NCI-H345 treated with DMSO at 0.1 percent for 48 hours (cell line): ENCODE data around the gene SLC34A3.
A peak's percentile ranks its signal among the peaks of the same experiment; 100 is the strongest.
"Not testable (repeated sequence)": the region's sequence is repeated elsewhere in the genome, so short reads cannot be mapped to it uniquely, and the experiment has no call there.

Source experiments
- DNase-seq: peaks from one replicate; lab custom pipeline; 2025; ENCODE audit not compliant: unreplicated experiment; lab: John Stamatoyannopoulos, UW

The SLC34A3 gene

GRCh38 chr9:137241490-137242268, 11.0 kb downstream of the SLC34A3 start:
- no peak for DNase-seq

GRCh38 chr9:137242269-137243203, 11.8 kb downstream of the SLC34A3 start:
- DNase-seq: no peak

DNA sequence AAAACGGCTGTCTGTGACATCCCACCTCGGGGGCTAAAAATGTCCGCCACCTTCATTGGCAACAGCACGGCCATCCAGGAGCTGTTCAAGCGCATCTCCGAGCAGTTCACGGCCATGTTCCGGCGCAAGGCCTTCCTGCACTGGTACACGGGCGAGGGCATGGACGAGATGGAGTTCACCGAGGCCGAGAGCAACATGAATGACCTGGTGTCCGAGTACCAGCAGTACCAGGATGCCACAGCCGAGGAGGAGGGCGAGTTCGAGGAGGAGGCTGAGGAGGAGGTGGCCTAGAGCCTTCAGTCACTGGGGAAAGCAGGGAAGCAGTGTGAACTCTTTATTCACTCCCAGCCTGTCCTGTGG, 12.5 kb downstream of the SLC34A3 start:
- not testable (repeated sequence) for DNase-seq

DNA sequence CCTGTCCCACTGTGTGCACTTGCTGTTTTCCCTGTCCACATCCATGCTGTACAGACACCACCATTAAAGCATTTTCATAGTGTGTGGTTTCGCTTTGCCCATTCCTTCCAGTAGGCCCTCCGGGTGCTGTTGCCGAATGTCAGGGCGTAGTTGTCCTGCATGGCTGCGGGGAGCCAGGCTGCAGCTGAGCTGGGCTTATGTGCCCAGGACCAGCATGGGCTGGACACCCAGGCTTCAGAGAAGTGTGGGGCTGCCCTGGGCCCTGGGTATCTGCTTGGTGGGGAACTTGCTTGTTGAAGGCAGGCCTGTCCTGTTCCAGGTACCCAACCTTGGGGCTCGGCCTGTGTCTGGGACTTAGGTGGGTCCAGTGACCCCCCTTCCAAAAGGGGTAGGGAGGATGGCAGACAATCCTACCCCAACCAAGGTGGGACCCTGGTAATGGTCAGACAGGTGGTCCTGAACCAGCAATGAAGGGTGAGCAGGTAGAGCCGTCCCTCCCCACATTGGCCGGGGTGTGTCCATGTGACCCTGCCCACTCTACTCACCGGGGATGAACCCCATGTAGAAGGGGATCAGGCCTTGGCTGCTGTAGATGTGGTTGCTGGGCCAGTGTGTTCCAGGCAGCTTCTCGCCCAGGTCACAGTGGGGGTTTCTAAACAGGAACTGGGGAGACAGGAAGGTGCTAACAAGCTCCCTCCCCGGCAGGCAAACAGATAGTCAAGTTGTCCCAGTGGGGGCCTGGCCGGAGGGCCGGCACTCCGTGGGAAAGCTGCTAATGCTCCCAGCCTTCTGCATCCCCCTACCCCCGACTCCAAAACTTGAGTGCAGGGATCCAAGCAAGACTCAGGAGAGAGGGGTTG, 13.2 kb downstream of the SLC34A3 start:
- DNase-seq: no peak

- peak; percentile 54 for DNase-seq
Observed at GRCh38 chr9:137244486-137245449, 14.1 kb downstream of the SLC34A3 start.

- no peak for DNase-seq
Observed at GRCh38 chr9:137245450-137246421, 15.0 kb downstream of the SLC34A3 start.

- DNase-seq: no peak
Observed at GRCh38 chr9:137247135-137247915, 16.6 kb downstream of the SLC34A3 start.

DNA sequence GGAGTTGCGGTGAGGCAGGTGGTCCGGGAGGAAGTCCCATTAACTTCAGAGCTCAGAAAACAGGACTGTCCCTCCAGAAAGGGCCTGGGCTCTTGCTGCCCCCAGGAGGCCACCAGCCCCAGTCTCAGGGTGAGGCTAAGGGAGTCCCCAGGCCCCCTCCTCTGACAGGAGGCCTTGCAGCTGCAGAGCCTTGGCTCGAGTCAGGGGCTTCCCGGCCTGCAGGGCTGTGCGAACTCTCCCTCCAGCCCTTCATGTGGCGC, 17.1 kb downstream of the SLC34A3 start:
- DNase-seq: no peak

DNA sequence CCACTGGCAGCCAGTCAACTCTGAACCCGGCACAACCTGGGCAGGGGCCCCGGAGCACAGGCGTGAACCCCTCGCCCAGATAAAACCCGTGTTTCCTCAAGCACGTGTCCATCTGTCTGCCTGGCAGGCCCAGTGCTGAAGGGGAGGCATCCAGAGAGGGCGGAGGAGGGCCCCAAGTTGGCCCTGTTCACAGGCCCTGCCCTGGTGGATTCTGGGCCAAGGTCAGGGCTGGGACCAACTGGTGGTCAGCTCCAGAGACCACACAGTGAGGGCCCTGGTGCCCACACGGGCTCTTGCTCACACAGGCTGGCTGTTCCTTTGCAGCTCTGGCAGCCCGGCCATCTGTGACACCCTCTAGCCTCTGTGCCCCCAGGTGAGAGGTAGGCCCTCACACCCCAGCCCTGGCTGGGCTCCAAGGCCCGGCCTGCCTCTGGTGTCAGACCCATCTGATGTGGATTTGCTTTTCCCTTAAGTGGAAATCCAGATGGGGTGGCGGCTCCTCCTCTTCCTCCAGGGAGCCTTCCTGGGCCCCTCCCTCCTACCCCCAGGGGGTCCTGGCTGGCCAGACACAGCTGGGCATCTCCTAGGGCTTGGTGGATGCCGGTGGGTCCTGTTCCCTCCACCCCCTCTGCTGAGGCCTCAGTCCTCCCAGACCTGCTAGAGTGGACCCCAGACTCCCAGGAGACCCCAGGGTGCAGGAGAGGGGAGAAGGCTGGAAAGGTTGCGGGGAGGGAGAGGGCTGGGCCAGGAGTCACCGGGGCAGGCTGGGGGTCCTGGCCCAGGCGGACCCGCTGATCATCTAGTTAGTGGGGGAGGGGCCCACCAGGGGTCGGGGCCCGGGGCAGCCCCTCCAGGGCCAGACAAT, 19.9 kb downstream of the SLC34A3 start:
- no peak for DNase-seq

- DNase-seq: no peak
Observed at GRCh38 chr9:137251194-137251461, 20.4 kb downstream of the SLC34A3 start, which contains the start of gene STPG3. STPG3 (plus strand) TSS chr9:137251286; CDS start chr9:137251287, 1 bp downstream.

DNA sequence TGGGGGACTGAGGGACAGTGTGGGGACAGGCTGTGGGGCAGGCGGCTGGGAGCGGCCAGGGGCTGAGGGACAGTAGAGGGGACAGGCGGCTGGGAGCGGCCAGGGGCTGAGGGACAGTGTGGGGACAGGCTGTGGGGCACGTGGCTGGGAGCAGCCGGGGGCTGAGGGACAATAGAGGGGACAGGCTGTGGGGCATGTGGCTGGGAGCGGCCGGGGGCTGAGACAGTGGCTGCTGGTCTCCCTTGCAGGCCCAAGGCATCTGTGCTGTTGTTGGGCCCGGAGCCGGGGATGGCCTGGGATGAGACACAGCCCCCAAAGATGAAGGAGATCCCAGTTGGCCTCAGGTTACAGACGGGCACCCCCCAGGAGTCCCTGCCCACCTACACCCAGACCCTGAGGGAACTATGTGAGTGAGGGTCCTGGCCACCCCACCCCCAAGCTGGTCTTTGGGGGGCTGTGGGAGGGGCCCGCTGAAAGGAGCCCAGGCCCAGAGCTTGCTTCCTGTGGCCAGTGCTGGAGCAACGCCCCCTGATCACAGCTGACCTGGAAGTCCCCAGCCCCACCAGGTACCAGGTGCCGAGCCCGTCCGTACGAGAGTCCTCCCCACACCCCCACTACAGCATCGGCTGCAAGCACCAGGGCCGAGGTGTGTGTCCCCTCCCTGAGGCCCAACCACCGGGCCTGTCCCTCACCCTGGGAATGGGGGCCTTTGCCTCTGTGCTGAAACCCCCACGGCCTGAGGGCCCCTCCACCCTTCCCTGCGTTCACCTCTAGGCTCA, 21.0 kb downstream of the SLC34A3 start:
- no peak for DNase-seq

DNA sequence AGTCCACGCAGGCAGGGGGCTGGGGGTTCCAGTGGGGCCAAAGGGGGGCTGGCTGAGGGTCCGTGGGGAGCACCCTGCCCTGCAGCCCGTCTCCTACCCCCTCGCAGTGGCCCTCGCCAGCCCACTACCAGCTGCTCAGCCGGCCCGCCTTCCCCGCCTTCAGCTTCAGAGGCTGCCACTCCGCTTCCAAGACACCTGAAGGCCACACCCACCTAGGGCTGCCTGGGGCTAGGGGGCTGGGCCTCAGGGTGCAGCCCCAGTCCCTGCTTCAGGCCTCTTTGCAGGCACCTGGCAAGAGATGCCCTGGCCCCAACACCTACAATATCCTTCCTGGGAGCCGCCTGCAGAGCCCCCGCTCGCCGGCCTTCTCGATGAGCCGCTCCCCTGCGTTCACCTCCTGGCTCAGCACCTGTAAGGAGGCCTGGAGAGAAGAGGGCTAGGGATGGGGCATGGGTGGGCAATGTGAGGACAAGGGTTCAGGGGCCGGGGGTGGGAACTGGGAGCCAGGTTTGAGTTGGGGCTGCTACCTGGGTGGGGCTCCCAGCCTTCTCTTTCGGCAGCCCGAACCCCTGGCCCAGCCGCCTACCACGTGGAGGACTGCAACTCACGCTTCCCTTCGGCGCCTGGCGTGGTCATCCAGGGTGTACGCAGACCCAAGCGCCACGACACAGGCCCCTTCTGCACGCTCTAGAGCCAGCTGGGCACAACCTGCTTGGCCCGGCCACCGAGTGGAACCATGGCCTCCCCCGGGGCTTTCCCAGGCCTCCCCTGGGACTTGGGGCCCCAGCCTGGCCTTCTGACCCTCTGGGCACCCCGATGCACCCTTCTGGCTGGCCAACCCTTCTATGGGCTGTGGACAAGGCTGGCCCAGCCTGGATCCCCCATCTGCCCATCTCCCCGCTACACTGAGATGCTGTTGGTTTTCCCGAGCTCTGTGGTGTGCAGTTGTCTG, 22.1 kb downstream of the SLC34A3 start:
- no peak for DNase-seq

DNA sequence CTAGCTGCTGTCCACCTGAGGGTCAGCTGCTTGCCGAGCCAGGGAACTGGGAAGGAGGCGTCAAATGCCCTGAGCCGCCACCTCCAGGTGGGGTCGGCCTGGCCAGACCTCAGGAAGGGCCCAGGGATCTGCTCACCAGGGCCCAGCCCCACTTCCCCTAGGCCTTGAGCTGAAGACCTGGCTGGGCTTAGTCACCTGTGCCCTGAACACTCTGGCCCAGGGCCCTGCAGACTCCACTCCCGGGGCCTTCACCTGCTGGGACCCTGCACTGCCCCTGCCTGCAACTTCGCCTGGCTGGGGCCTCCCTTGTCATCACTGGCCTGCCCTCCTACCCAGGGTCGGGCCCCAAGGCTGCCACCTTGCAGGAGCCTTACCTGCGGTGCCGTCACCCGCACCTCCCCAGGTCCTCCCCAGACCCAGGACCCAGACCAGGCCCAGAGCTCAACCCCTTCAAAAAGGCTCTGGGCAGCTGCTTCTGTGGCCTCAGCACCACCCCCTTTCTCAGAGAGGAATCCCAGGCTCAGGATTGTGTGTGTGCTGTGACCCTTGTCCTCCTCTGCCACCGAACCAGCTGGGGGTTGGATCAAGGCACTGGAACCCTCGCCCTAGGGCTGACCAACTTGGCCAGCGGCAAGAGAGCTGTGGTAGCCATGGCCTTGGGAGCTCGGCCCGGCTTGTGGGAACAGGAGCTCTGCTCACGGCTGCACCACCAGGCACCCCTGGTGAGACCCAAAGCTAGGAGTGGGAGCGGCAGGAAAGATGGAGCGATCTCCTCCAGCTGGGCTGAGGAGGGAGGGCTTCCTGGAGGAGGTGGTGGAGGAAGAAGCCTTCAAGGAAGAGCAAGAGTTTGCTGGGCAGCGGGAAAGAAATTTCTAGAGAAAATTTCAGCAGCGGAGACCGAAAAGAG, 23.3 kb downstream of the SLC34A3 start:
- DNase-seq: no peak

- DNase-seq: peak; percentile 64
Observed at GRCh38 chr9:137254624-137255447, 24.1 kb downstream of the SLC34A3 start, which contains the start of gene NELFB. NELFB (plus strand) TSS chr9:137255327.
